K562 (cell line): ENCODE data around the gene GMEB1. TPM values are rescaled to one million over a fixed set of nuclear protein-coding genes. Genes with fewer than 3 reads are reported as not detected.

ENCODE experiments used
- C11orf30 ChIP-seq: fragments of 450-650 bp; IDR thresholded peaks from 2 replicates; pipeline ENCODE4 v1.6.1; 2016; ENCODE audit warnings: low read depth, mild to moderate bottlenecking
- CC2D1A ChIP-seq: fragments of 450-650 bp; IDR thresholded peaks from 2 replicates; pipeline ENCODE4 v1.6.1; 2017; ENCODE audit warnings: mild to moderate bottlenecking
- CHD4 ChIP-seq: fragments of 200-600 bp; sonication (generic); IDR thresholded peaks from 3 replicates; pipeline ENCODE4 v1.6.1; 2012; ENCODE audit warnings: low read depth, mild to moderate bottlenecking, mixed read lengths, low read length, inconsistent platforms; ENCODE audit not compliant: insufficient read depth, insufficient replicate concordance, poor library complexity, severe bottlenecking
- ETV5 ChIP-seq: sonication (generic); formaldehyde crosslinking; IDR thresholded peaks from 2 replicates; pipeline ENCODE4 v1.4.0; 2020; ENCODE audit warnings: low read depth, mild to moderate bottlenecking, missing genetic modification reagents
- FOSL1 ChIP-seq: fragments of 200-800 bp; sonication (Bioruptor generic); conservative IDR thresholded peaks from 2 replicates; pipeline ENCODE4 v1.6.1; 2016; ENCODE audit warnings: missing genetic modification characterization, missing compliant biosample characterization
- HDAC6 ChIP-seq: IDR thresholded peaks from 2 replicates; pipeline ENCODE4 v1.6.1; 2012; ENCODE audit warnings: low read depth, mild to moderate bottlenecking, control low read depth, inconsistent platforms, low read length, moderate library complexity
- HDAC8 ChIP-seq: fragments of 450-650 bp; IDR thresholded peaks from 2 replicates; pipeline ENCODE4 v1.6.1; 2016; ENCODE audit warnings: mild to moderate bottlenecking, missing genetic modification characterization, moderate library complexity, missing compliant biosample characterization
- HNRNPUL1 ChIP-seq: fragments of 200-400 bp; formaldehyde crosslinking; IDR thresholded peaks from 2 replicates; pipeline ENCODE4 v1.6.1; 2017; ENCODE audit warnings: low read length
- KDM5B ChIP-seq: fragments of 200-600 bp; sonication (generic); IDR thresholded peaks from 2 replicates; pipeline ENCODE4 v1.6.1; 2012; ENCODE audit warnings: low read depth, mild to moderate bottlenecking, moderate library complexity, low read length, control low read depth, inconsistent platforms; ENCODE audit not compliant: insufficient replicate concordance
- RBM17 ChIP-seq: fragments of 200-400 bp; formaldehyde crosslinking; IDR thresholded peaks from 2 replicates; pipeline ENCODE4 v1.6.1; 2017; ENCODE audit warnings: low read depth, mild to moderate bottlenecking, low read length, borderline replicate concordance
- SMAD1 ChIP-seq: fragments of 150-350 bp; IDR thresholded peaks from 2 replicates; pipeline ENCODE4 v1.6.1; 2014; ENCODE audit warnings: low read length, low read depth; ENCODE audit not compliant: partially characterized antibody
- TGIF2 ChIP-seq: sonication (generic); formaldehyde crosslinking; IDR thresholded peaks from 2 replicates; pipeline ENCODE4 v1.8.1; 2022; ENCODE audit warnings: mild to moderate bottlenecking, missing genetic modification reagents, moderate library complexity
- ZC3H11A ChIP-seq: IDR thresholded peaks from 2 replicates; pipeline ENCODE4 v1.6.1; 2012; ENCODE audit warnings: low read depth, low read length, improper control_type of control experiment
- ZMIZ1 ChIP-seq, 2 experiments: fragments of 150-350 bp in 1 of 2; IDR thresholded peaks; 2 replicates each; pipeline ENCODE4 v1.6.1; 2012 to 2016; ENCODE audit warnings: low read depth in 2 of 2, low read length in 2 of 2, mild to moderate bottlenecking in 1 of 2, moderate library complexity in 1 of 2
- ZNF431 ChIP-seq: sonication (generic); formaldehyde crosslinking; IDR thresholded peaks from 2 replicates; pipeline ENCODE4 v1.8.0; 2022; ENCODE audit warnings: mild to moderate bottlenecking, missing genetic modification reagents
- polyA plus RNA-seq, 8 experiments: library from polyadenylated mRNA; depleted of rRNA in 4 of 8; stranded (reverse) in 5 of 8; unstranded in 3 of 8; fragments of >200 nt; fragmentation: Nextera tagmentation in 2 of 8; fragmentation: Illumina TruSeq in 1 of 8; extraction: Ambion mirVana in 2 of 8; extraction: Trizol in 1 of 8; gene quantifications; 2 replicates each; pipeline versions ENCODE4 v1.2.1 to v1.2.3, GENCODE V29; 2011 to 2014; ENCODE audit warnings: inconsistent platforms in 1 of 8, missing spikeins in 1 of 8
- total RNA-seq, 7 experiments: library from RNA; depleted of rRNA in 6 of 7; stranded (reverse); fragments of >200 nt in 6 of 7; fragmentation: Illumina TruSeq in 2 of 7; extraction: Trizol in 2 of 7; gene quantifications; 2 replicates each; pipeline versions ENCODE4 v1.2.1 to v1.2.3, GENCODE V29; 2011 to 2021; ENCODE audit warnings: low replicate concordance in 1 of 7
- TF ChIP-seq, protein P1 (sequence below): fragments of 450-650 bp; IDR thresholded peaks from 2 replicates; pipeline ENCODE4 v1.6.1; 2016; ENCODE audit warnings: low read depth

Gene GMEB1
- total and polyA plus RNA-seq, 9 of the 15 experiments (the other 6 are each of a cell fraction or from before 2014, with no cell fraction given), result 6.6 to 17.5 (median 8.5) TPM

DNA sequence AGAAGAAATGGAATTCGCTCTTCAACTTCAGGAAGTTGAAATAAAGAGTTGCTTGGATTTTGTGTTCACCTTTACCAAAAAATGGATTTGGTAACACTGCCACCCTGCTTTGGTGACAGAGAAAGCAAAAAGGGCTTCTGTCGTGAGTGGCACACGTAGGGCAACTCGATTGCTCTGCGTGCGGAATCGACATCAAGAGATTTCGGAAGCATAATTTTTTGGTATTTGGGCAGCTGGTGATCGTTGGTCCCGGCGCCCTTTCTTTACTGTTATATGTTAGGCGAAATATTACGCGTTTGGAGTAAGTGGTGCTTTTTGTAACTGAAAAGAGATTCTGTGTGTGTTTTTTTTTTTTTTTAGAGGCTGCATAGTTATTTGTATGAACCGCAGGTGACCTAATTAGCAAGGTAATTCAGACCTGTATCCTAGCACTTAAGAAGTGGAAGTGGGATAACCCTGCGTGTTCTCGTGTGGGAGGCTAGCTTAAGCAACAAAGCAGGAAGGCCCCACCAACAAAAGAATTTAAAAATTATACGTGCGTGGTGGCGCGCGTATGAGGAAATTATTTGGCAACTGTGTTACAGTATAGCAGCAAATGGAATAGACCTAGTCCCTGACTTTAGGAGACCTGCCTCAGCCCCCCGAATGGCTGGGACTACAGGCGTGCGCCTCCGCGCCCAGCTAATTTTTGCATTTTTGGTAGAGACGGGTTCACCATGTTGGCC lies 19.9 kb upstream of the GMEB1 start, which contains the start of gene RNU11 (continued):
- TF ChIP-seq HNRNPUL1 (peak; percentile 99), TGIF2 (peak; percentile 99), ZC3H11A (peak; percentile 97), CC2D1A (peak; percentile 89), RBM17 (no peak), CHD4 (peak; percentile 47), C11orf30 (no peak), SMAD1 (peak; percentile 100), ZNF431 (CRISPR knock-in tag) (peak; percentile 92), ZMIZ1 (IDR thresholded peaks at IDR 0.05; ENCODE audit: low read depth in 2 of 2, low read length in 2 of 2) (peak; percentile 71 to 100; a peak in 3 of 4 replicates), ETV5 (no peak; the same call in none of the 2 replicates), FOSL1 (tag) (peak; percentile 92), HDAC6 (peak; percentile 100), HDAC8 (tag) (no peak), KDM5B (peak; percentile 100)
- TF ChIP-seq, protein P1, sequence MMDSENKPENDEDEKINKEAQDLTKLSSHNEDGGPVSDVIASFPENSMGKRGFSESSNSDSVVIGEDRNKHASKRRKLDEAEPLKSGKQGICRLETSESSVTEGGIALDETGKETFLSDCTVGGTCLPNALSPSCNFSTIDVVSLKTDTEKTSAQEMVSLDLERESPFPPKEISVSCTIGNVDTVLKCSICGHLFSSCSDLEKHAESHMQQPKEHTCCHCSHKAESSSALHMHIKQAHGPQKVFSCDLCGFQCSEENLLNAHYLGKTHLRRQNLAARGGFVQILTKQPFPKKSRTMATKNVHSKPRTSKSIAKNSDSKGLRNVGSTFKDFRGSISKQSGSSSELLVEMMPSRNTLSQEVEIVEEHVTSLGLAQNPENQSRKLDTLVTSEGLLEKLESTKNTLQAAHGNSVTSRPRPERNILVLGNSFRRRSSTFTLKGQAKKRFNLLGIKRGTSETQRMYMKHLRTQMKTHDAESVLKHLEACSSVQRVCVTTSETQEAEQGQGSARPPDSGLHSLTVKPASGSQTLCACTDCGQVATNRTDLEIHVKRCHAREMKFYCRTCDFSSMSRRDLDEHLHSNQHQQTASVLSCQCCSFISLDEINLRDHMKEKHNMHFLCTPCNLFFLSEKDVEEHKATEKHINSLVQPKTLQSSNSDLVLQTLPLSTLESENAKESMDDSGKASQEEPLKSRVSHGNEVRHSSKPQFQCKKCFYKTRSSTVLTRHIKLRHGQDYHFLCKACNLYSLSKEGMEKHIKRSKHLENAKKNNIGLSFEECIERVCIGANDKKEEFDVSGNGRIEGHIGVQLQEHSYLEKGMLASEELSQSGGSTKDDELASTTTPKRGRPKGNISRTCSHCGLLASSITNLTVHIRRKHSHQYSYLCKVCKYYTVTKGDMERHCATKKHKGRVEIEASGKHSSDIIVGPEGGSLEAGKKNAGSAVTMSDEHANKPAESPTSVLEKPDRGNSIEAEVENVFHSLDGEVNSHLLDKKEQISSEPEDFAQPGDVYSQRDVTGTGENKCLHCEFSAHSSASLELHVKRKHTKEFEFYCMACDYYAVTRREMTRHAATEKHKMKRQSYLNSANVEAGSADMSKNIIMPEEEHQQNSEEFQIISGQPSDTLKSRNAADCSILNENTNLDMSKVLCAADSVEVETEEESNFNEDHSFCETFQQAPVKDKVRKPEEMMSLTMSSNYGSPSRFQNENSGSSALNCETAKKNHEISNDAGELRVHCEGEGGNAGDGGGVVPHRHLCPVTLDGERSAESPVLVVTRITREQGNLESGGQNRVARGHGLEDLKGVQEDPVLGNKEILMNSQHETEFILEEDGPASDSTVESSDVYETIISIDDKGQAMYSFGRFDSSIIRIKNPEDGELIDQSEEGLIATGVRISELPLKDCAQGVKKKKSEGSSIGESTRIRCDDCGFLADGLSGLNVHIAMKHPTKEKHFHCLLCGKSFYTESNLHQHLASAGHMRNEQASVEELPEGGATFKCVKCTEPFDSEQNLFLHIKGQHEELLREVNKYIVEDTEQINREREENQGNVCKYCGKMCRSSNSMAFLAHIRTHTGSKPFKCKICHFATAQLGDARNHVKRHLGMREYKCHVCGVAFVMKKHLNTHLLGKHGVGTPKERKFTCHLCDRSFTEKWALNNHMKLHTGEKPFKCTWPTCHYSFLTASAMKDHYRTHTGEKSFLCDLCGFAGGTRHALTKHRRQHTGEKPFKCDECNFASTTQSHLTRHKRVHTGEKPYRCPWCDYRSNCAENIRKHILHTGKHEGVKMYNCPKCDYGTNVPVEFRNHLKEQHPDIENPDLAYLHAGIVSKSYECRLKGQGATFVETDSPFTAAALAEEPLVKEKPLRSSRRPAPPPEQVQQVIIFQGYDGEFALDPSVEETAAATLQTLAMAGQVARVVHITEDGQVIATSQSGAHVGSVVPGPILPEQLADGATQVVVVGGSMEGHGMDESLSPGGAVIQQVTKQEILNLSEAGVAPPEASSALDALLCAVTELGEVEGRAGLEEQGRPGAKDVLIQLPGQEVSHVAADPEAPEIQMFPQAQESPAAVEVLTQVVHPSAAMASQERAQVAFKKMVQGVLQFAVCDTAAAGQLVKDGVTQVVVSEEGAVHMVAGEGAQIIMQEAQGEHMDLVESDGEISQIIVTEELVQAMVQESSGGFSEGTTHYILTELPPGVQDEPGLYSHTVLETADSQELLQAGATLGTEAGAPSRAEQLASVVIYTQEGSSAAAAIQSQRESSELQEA, result peak; percentile 58; the same call in 1 of the 2 replicates
